CD4-positive, alpha-beta memory T cell (primary cell): ENCODE results near the gene INPP4A. TPM values are rescaled to one million over a fixed set of nuclear protein-coding genes. Genes with fewer than 3 reads are reported as not detected.
A peak's percentile ranks its signal among the peaks of the same experiment; 100 is the strongest.

Source experiments
- CTCF ChIA-PET: fragments of 350-600 bp; sonication (Branson Sonifier 250); formaldehyde crosslinking; loops from one replicate; lab custom pipeline; 2021; ENCODE audit warnings: inconsistent platforms; ENCODE audit not compliant: partially characterized antibody; lab: Charles Lee
- POLR2A ChIA-PET: fragments of 350-600 bp; sonication (Branson Sonifier 250); formaldehyde crosslinking; loops from one replicate; lab custom pipeline; 2021; ENCODE audit not compliant: partially characterized antibody; lab: Charles Lee
- DNase-seq, 5 donors: peaks; one replicate each; pipeline versions ENCODE4 v3.0.0 to v3.0.0-alpha.2; 2020 to 2022; ENCODE audit warnings: mixed read lengths in 1 of 5
- H3K27ac ChIP-seq: one replicate; pipeline ENCODE4 v1.7.0; 2013; ENCODE audit warnings: low read depth, low read length
- H3K27me3 ChIP-seq: 2 replicates; pipeline ENCODE4 v1.7.0; 2013; ENCODE audit warnings: mild to moderate bottlenecking, low read length, moderate library complexity; ENCODE audit not compliant: insufficient read depth
- H3K36me3 ChIP-seq: 2 replicates; pipeline ENCODE4 v1.7.0; 2013; ENCODE audit warnings: mild to moderate bottlenecking, low read length, moderate library complexity; ENCODE audit not compliant: insufficient read depth
- H3K4me1 ChIP-seq: 2 replicates; pipeline ENCODE4 v1.7.0; 2013; ENCODE audit warnings: mild to moderate bottlenecking, low read length, moderate library complexity; ENCODE audit not compliant: insufficient read depth
- H3K4me3 ChIP-seq, 2 donors: one replicate each; pipeline ENCODE4 v1.7.0; 2013; ENCODE audit warnings: low read length in 2 of 2, mild to moderate bottlenecking in 1 of 2
- H3K9me3 ChIP-seq, 2 donors: one replicate each; pipeline ENCODE4 v1.7.0; 2013; ENCODE audit warnings: low read length in 2 of 2, control low read depth in 1 of 2; ENCODE audit not compliant: control insufficient read depth in 1 of 2
- H3K27ac Mint-ChIP-seq, 7 donors: one replicate each; pipeline ENCODE4 v1.8.0; 2020 to 2021; ENCODE audit warnings: mixed read lengths in 7 of 7, mild to moderate bottlenecking in 6 of 7, inconsistent platforms in 3 of 7, moderate library complexity in 3 of 7
- H3K27me3 Mint-ChIP-seq, 2 donors: one replicate each; pipeline ENCODE4 v1.8.0; 2020 to 2021; ENCODE audit warnings: mixed read lengths in 2 of 2
- H3K36me3 Mint-ChIP-seq, 2 donors: one replicate each; pipeline ENCODE4 v1.8.0; 2020 to 2021; ENCODE audit warnings: mixed read lengths in 2 of 2, inconsistent platforms in 1 of 2, mild to moderate bottlenecking in 1 of 2
- H3K4me1 Mint-ChIP-seq, 4 donors: one replicate each; pipeline ENCODE4 v1.8.0; 2020 to 2021; ENCODE audit warnings: mixed read lengths in 4 of 4, mild to moderate bottlenecking in 1 of 4
- H3K4me3 Mint-ChIP-seq, 8 donors: one replicate each; pipeline ENCODE4 v1.8.0; 2020 to 2021; ENCODE audit warnings: mixed read lengths in 8 of 8, mild to moderate bottlenecking in 7 of 8, moderate library complexity in 6 of 8, inconsistent platforms in 3 of 8
- H3K9me3 Mint-ChIP-seq, 8 donors: one replicate each; pipeline ENCODE4 v1.8.0; 2020 to 2021; ENCODE audit warnings: mixed read lengths in 8 of 8, mild to moderate bottlenecking in 5 of 8, inconsistent platforms in 3 of 8, moderate library complexity in 1 of 8
- intact Hi-C: fragments of 100-400 bp; cut with micrococcal nuclease; formaldehyde crosslinking; loops from one replicate; pipeline ENCODE4 v1.15.1; 2023
- polyA plus RNA-seq, 2 donors: library from polyadenylated mRNA; unstranded; fragments of 300-500 nt; fragmentation: Illumina TruSeq; gene quantifications; one replicate each; pipeline ENCODE4 v1.2.3, GENCODE V29; 2021
- total RNA-seq, 2 experiments: library from RNA; stranded (reverse); gene quantifications; one replicate each; pipeline ENCODE4 v1.2.3, GENCODE V29; 2021

Gene INPP4A
- total and polyA plus RNA-seq, 4 experiments from 2014 or later, result 30.5 to 133 (median 91.9) TPM

- peaks cover 88% of the 10 kb centered on the region for H3K4me1 ChIP-seq
Observed at GRCh38 chr2:98487101-98487805, 42.6 kb downstream of the INPP4A start.

GRCh38 chr2:98487806-98488189, 43.1 kb downstream of the INPP4A start:
- no peak overlapping the region for H3K4me3 ChIP-seq
- DNase-seq, result peak in 4 of 5 donors; percentile 52 to 58 (median 56)
- no peaks in the 10 kb centered on the region for H3K27me3 ChIP-seq
- Mint-ChIP-seq H3K4me1 (peaks cover 75 to 100% (median 87%) of the 10 kb centered on the region in 4 donors), H3K27ac (peak overlapping the region; percentile 32 to 81 (median 70)), H3K4me3 (peak overlapping the region in 6 of 8 donors; percentile 3 to 61 (median 46)), H3K27me3 (no peaks in the 10 kb centered on the region), H3K9me3 (peaks cover 0 to 2% (median 0%) of the 10 kb centered on the region in 8 donors), H3K36me3 (peaks cover 14 to 22% of the 10 kb centered on the region in 2 donors)
- ChIA-PET CTCF (interaction anchor here (0.6 to 8.6 kb wide), 24 partner anchors 11 to 681 kb away, joined by 3 to 81 read pairs (median 5); no protein-coding TSS in a partner anchor), POLR2A (interaction anchor here (1.2 to 15.7 kb wide), 6 partner anchors 8 to 121 kb away, joined by 3 to 327 read pairs (median 8); partner anchors contain the start of genes COA5, INPP4A and UNC50)
- intact Hi-C loops, result loop anchor here (2.0 kb wide), 1 partner anchor 75 kb away; no protein-coding TSS in a partner anchor
- H3K4me1 ChIP-seq, result peaks cover 85% of the 10 kb centered on the region
- no peak overlapping the region for H3K27ac ChIP-seq
- no peaks in the 10 kb centered on the region for H3K9me3 ChIP-seq
- peaks cover 8% of the 10 kb centered on the region for H3K36me3 ChIP-seq

More at GRCh38 chr2:98487101-98487805, 42.6 kb downstream of the INPP4A start:
- no peak overlapping the region for H3K27ac ChIP-seq
- Mint-ChIP-seq H3K4me3 (peak overlapping the region in 3 of 8 donors; percentile 46 to 51 (median 50)), H3K9me3 (peaks cover 0 to 2% (median 0%) of the 10 kb centered on the region in 8 donors), H3K4me1 (peaks cover 76 to 100% (median 87%) of the 10 kb centered on the region in 4 donors), H3K36me3 (peaks cover 12 to 19% of the 10 kb centered on the region in 2 donors), H3K27me3 (no peaks in the 10 kb centered on the region), H3K27ac (peak overlapping the region in 5 of 7 donors; percentile 13 to 84 (median 75))
- ChIA-PET CTCF (interaction anchor here (0.5 to 8.6 kb wide), 23 partner anchors 10 to 855 kb away, joined by 3 to 81 read pairs (median 5); no protein-coding TSS in a partner anchor), POLR2A (interaction anchor here (0.5 to 15.7 kb wide), 7 partner anchors 8 to 121 kb away, joined by 3 to 327 read pairs (median 7); partner anchors contain the start of genes COA5, INPP4A and UNC50)
- intact Hi-C loops, result no loop called here
- no peaks in the 10 kb centered on the region for H3K9me3 ChIP-seq
- DNase-seq, result no peak
- no peak overlapping the region for H3K4me3 ChIP-seq
- H3K36me3 ChIP-seq, result peaks cover 8% of the 10 kb centered on the region
- H3K27me3 ChIP-seq, result no peaks in the 10 kb centered on the region

- no peak overlapping the region for H3K27ac ChIP-seq
- H3K27me3 ChIP-seq, result no peaks in the 10 kb centered on the region
- H3K4me1 Mint-ChIP-seq, result peaks cover 71 to 99% (median 83%) of the 10 kb centered on the region in 4 donors
- peaks cover 0 to 2% (median 0%) of the 10 kb centered on the region in 8 donors for H3K9me3 Mint-ChIP-seq
- no peak overlapping the region for H3K4me3 ChIP-seq
- H3K36me3 Mint-ChIP-seq, result peaks cover 14 to 22% of the 10 kb centered on the region in 2 donors
- ChIA-PET CTCF (interaction anchor here (0.9 to 8.6 kb wide), 19 partner anchors 11 to 681 kb away, joined by 3 to 81 read pairs (median 8); no protein-coding TSS in a partner anchor), POLR2A (interaction anchor here (1.2 to 15.7 kb wide), 5 partner anchors 9 to 120 kb away, joined by 3 to 327 read pairs (median 8); partner anchors contain the start of genes COA5, INPP4A and UNC50)
- H3K4me1 ChIP-seq, result peaks cover 83% of the 10 kb centered on the region
- peak overlapping the region in 6 of 7 donors; percentile 22 to 81 (median 72) for H3K27ac Mint-ChIP-seq
- no peaks in the 10 kb centered on the region for H3K27me3 Mint-ChIP-seq
- intact Hi-C loops, result loop anchor here (2.0 kb wide), 1 partner anchor 75 kb away; no protein-coding TSS in a partner anchor
- no peaks in the 10 kb centered on the region for H3K9me3 ChIP-seq
- H3K36me3 ChIP-seq, result peaks cover 8% of the 10 kb centered on the region
- H3K4me3 Mint-ChIP-seq, result peak overlapping the region in 5 of 8 donors; percentile 33 to 61 (median 50)
- DNase-seq, result no peak
Observed at GRCh38 chr2:98488252-98488651, 43.6 kb downstream of the INPP4A start.

- Mint-ChIP-seq H3K9me3 (peaks cover 0 to 5% (median 0%) of the 10 kb centered on the region in 8 donors), H3K27ac (peak overlapping the region in 6 of 7 donors; percentile 46 to 91 (median 64)), H3K4me1 (peaks cover 62 to 94% (median 74%) of the 10 kb centered on the region in 4 donors), H3K4me3 (no peak overlapping the region), H3K36me3 (peaks cover 20 to 29% of the 10 kb centered on the region in 2 donors), H3K27me3 (no peaks in the 10 kb centered on the region)
- Histone ChIP-seq H3K36me3 (peaks cover 8% of the 10 kb centered on the region), H3K27ac (no peak overlapping the region), H3K9me3 (no peaks in the 10 kb centered on the region), H3K4me1 (peaks cover 78% of the 10 kb centered on the region), H3K4me3 (no peak overlapping the region), H3K27me3 (no peaks in the 10 kb centered on the region)
- CTCF ChIA-PET, result interaction anchor here (1.4 to 8.6 kb wide), 10 partner anchors 11 to 78 kb away, joined by 4 to 81 read pairs (median 18); no protein-coding TSS in a partner anchor
- no peak for DNase-seq
- intact Hi-C loops, result loop anchor here (2.0 kb wide), 1 partner anchor 77 kb away; no protein-coding TSS in a partner anchor
- POLR2A ChIA-PET, result no interaction called here
Observed at GRCh38 chr2:98489486-98489885, 44.8 kb downstream of the INPP4A start.

GRCh38 chr2:98489971-98490962, 45.6 kb downstream of the INPP4A start:
- Mint-ChIP-seq H3K4me1 (peaks cover 54 to 92% (median 70%) of the 10 kb centered on the region in 4 donors), H3K27ac (peak overlapping the region; percentile 47 to 91 (median 57)), H3K27me3 (no peaks in the 10 kb centered on the region), H3K9me3 (peaks cover 0 to 11% (median 0%) of the 10 kb centered on the region in 8 donors), H3K4me3 (peak overlapping the region in 4 of 8 donors; percentile 29 to 48 (median 38)), H3K36me3 (peaks cover 26 to 30% of the 10 kb centered on the region in 2 donors)
- DNase-seq, result no peak
- H3K4me3 ChIP-seq, result no peak overlapping the region
- H3K27ac ChIP-seq, result no peak overlapping the region
- no peaks in the 10 kb centered on the region for H3K9me3 ChIP-seq
- intact Hi-C loops, result loop anchor here (2.0 kb wide), 1 partner anchor 77 kb away; no protein-coding TSS in a partner anchor
- H3K27me3 ChIP-seq, result no peaks in the 10 kb centered on the region
- peaks cover 70% of the 10 kb centered on the region for H3K4me1 ChIP-seq
- peaks cover 8% of the 10 kb centered on the region for H3K36me3 ChIP-seq
- CTCF ChIA-PET, result interaction anchor here (0.9 to 5.2 kb wide), 4 partner anchors 12 to 78 kb away, joined by 3 to 46 read pairs (median 5); no protein-coding TSS in a partner anchor
- POLR2A ChIA-PET, result interaction anchor here (0.9 to 1.2 kb wide), 2 partner anchors 39 to 45 kb away, joined by 3 read pairs; partner anchors contain the start of gene INPP4A

- ChIA-PET CTCF (interaction anchor here (1.2 to 1.6 kb wide), 2 partner anchors 11 to 13 kb away, joined by 3 read pairs; no protein-coding TSS in a partner anchor), POLR2A (interaction anchor here (0.7 kb wide), 1 partner anchor 13 kb away, joined by 3 read pairs; no protein-coding TSS in a partner anchor)
- Mint-ChIP-seq H3K36me3 (peaks cover 42 to 47% of the 10 kb centered on the region in 2 donors), H3K4me1 (peaks cover 45 to 81% (median 62%) of the 10 kb centered on the region in 4 donors), H3K9me3 (peaks cover 0 to 22% (median 9%) of the 10 kb centered on the region in 8 donors), H3K4me3 (no peak overlapping the region), H3K27me3 (no peaks in the 10 kb centered on the region), H3K27ac (peak overlapping the region in 4 of 7 donors; percentile 39 to 68 (median 58))
- H3K27me3 ChIP-seq, result no peaks in the 10 kb centered on the region
- intact Hi-C loops, result no loop called here
- H3K9me3 ChIP-seq, result no peaks in the 10 kb centered on the region
- no peak overlapping the region for H3K4me3 ChIP-seq
- no peak overlapping the region for H3K27ac ChIP-seq
- peaks cover 48% of the 10 kb centered on the region for H3K4me1 ChIP-seq
- no peak for DNase-seq
- peaks cover 8% of the 10 kb centered on the region for H3K36me3 ChIP-seq
Observed at GRCh38 chr2:98492441-98492840, 47.8 kb downstream of the INPP4A start.
